ENCODE results near the gene SRSF1. TPM values are rescaled to one million over a fixed set of nuclear protein-coding genes. Genes with fewer than 3 reads are reported as not detected.

The SRSF1 gene
- total RNA-seq, 2 experiments from 2014 or later: 115 to 121 TPM

- H3K9me3 Mint-ChIP-seq: no peaks in the 10 kb centered on the region
Observed at GRCh38 chr17:58005728-58006559, 1.1 kb downstream of the SRSF1 start.

GRCh38 chr17:58005031-58005727 is 1.9 kb downstream of the SRSF1 start:
- Mint-ChIP-seq H3K9me3 (no peaks in the 10 kb centered on the region), H3K27ac (peak overlapping the region; percentile 99), H3K4me1 (ENCODE audit: low read depth) (peaks cover 70% of the 10 kb centered on the region), H3K4me3 (peak overlapping the region; percentile 98), H3K36me3 (ENCODE audit: low read depth) (peaks cover 74% of the 10 kb centered on the region), H3K27me3 (no peaks in the 10 kb centered on the region)
- Histone ChIP-seq H3K4me1 (ENCODE audit: insufficient read depth, low read length) (peaks cover 29% of the 10 kb centered on the region), H3K27me3 (ENCODE audit: control insufficient read depth in 1 of 2, insufficient read depth in 2 of 2, low read length in 2 of 2) (no peaks in the 10 kb centered on the region), H3K27ac (ENCODE audit: low read depth in 1 of 2, low read length in 2 of 2) (peak overlapping the region; percentile 93 to 97), H3K36me3 (ENCODE audit: insufficient read depth, low read length) (peaks cover 51% of the 10 kb centered on the region), H3K4me3 (ENCODE audit: low read length) (peak overlapping the region; percentile 83), H3K9me3 (ENCODE audit: control insufficient read depth in 1 of 2, insufficient read depth in 1 of 2, low read length in 2 of 2) (no peaks in the 10 kb centered on the region)
- DNase-seq (no peak), ATAC-seq (ENCODE audit: poor library complexity) (no peak)
- intact Hi-C loops (cut with DNase I, micrococcal nuclease): loop anchor here (5.0 to 10.0 kb wide), 6 partner anchors 212 to 1700 kb away; partner anchors contain the start of genes C17orf67 (in 1 of the 2), DGKE (in 1 of the 2), MKS1 (in 1 of the 2) and MSI2 (in 1 of the 2)
- ChIA-PET POLR2A (interaction anchor here (1.4 to 3.2 kb wide), 4 partner anchors 13 to 167 kb away, joined by 4 to 94 read pairs (median 36); partner anchors contain the start of genes MRPS23 and VEZF1), CTCF (no interaction called here)
- no peak for TF ChIP-seq CTCF (IDR thresholded peaks at IDR 0.05)

More at GRCh38 chr17:58005728-58006559, 1.1 kb downstream of the SRSF1 start:
- TF ChIP-seq CTCF (IDR thresholded peaks at IDR 0.05): no peak
- DNase-seq (peak in 1 of 14 experiments; percentile 27), ATAC-seq (ENCODE audit: poor library complexity) (no peak)
- Histone ChIP-seq H3K27ac (ENCODE audit: low read depth in 1 of 2, low read length in 2 of 2) (peak overlapping the region; percentile 93 to 97), H3K27me3 (ENCODE audit: control insufficient read depth in 1 of 2, insufficient read depth in 2 of 2, low read length in 2 of 2) (no peaks in the 10 kb centered on the region), H3K4me3 (ENCODE audit: low read length) (peak overlapping the region; percentile 83), H3K4me1 (ENCODE audit: insufficient read depth, low read length) (peaks cover 29% of the 10 kb centered on the region), H3K9me3 (ENCODE audit: control insufficient read depth in 1 of 2, insufficient read depth in 1 of 2, low read length in 2 of 2) (no peaks in the 10 kb centered on the region), H3K36me3 (ENCODE audit: insufficient read depth, low read length) (peaks cover 46% of the 10 kb centered on the region)
- intact Hi-C loops (cut with DNase I, micrococcal nuclease): loop anchor here (1.0 to 10.0 kb wide), 9 partner anchors 11 to 1699 kb away; partner anchors contain the start of genes AKAP1 (in 1 of the 2), C17orf67 (in 1 of the 2), DGKE (in 1 of the 2) and MKS1 (in 1 of the 2)
- Mint-ChIP-seq H3K27ac (peak overlapping the region; percentile 99), H3K36me3 (ENCODE audit: low read depth) (peaks cover 66% of the 10 kb centered on the region), H3K27me3 (no peaks in the 10 kb centered on the region), H3K4me3 (peak overlapping the region; percentile 98), H3K4me1 (ENCODE audit: low read depth) (peaks cover 66% of the 10 kb centered on the region)
- CTCF ChIA-PET: interaction anchor here (1.1 to 2.1 kb wide), 4 partner anchors 10 to 921 kb away, joined by 3 to 8 read pairs (median 4); partner anchors contain the start of gene AKAP1
- POLR2A ChIA-PET: interaction anchor here (1.4 to 3.2 kb wide), 18 partner anchors 9 to 1149 kb away, joined by 4 to 94 read pairs (median 8); partner anchors contain the start of genes DYNLL2, MKS1, MRPS23 and PRR11

- Histone ChIP-seq H3K36me3 (ENCODE audit: insufficient read depth, low read length) (peaks cover 54% of the 10 kb centered on the region), H3K9me3 (ENCODE audit: control insufficient read depth in 1 of 2, insufficient read depth in 1 of 2, low read length in 2 of 2) (no peaks in the 10 kb centered on the region), H3K27me3 (ENCODE audit: control insufficient read depth in 1 of 2, insufficient read depth in 2 of 2, low read length in 2 of 2) (no peaks in the 10 kb centered on the region), H3K27ac (ENCODE audit: low read depth in 1 of 2, low read length in 2 of 2) (no peak overlapping the region), H3K4me3 (ENCODE audit: low read length) (no peak overlapping the region), H3K4me1 (ENCODE audit: insufficient read depth, low read length) (peaks cover 29% of the 10 kb centered on the region)
- H3K27ac Mint-ChIP-seq: peak overlapping the region; percentile 16
- ATAC-seq (ENCODE audit: poor library complexity) (no peak), DNase-seq (no peak)
- ChIA-PET CTCF (no interaction called here), POLR2A (interaction anchor here (1.1 kb wide), 1 partner anchor 16 kb away, joined by 5 read pairs; the partner anchor contains the start of gene VEZF1)
- peaks cover 79% of the 10 kb centered on the region for H3K4me1 Mint-ChIP-seq (ENCODE audit: low read depth)
- H3K4me3 Mint-ChIP-seq: peak overlapping the region; percentile 47
- H3K27me3 Mint-ChIP-seq: no peaks in the 10 kb centered on the region
- no peak for TF ChIP-seq CTCF (IDR thresholded peaks at IDR 0.05)
- intact Hi-C loops (cut with DNase I, micrococcal nuclease): loop anchor here (10.0 kb wide), 4 partner anchors 511 to 1701 kb away; partner anchors contain the start of genes C17orf67 (in 1 of the 2), DGKE (in 1 of the 2), MSI2 (in 1 of the 2) and MTMR4 (in 1 of the 2)
- no peaks in the 10 kb centered on the region for H3K9me3 Mint-ChIP-seq
- peaks cover 79% of the 10 kb centered on the region for H3K36me3 Mint-ChIP-seq (ENCODE audit: low read depth)
Observed at GRCh38 chr17:58004060-58004459, 3.0 kb downstream of the SRSF1 start.

Data from CD4-positive, alpha-beta T cell (primary cell).